ENCODE results near the gene NPTX2.
"Not testable (repeated sequence)": the region's sequence is repeated elsewhere in the genome, so short reads cannot be mapped to it uniquely, and the experiment has no call there.

The NPTX2 gene, protein sequence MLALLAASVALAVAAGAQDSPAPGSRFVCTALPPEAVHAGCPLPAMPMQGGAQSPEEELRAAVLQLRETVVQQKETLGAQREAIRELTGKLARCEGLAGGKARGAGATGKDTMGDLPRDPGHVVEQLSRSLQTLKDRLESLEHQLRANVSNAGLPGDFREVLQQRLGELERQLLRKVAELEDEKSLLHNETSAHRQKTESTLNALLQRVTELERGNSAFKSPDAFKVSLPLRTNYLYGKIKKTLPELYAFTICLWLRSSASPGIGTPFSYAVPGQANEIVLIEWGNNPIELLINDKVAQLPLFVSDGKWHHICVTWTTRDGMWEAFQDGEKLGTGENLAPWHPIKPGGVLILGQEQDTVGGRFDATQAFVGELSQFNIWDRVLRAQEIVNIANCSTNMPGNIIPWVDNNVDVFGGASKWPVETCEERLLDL

GRCh38 chr7:98617051-98617959 lies at the start of gene NPTX2:
TSS of gene NPTX2 (plus strand) at chr7:98617285. CDS start at chr7:98617462, 177 bp downstream.
- peak within 1 kb of the TSS; percentile 45 for H3K4me3 ChIP-seq (ENCODE audit: low read depth, low read length)

- H3K4me3 ChIP-seq (ENCODE audit: low read depth, low read length): no peak overlapping the region
Observed at GRCh38 chr7:98567991-98568390, 49.1 kb upstream of the NPTX2 start.

- no peak overlapping the region for H3K4me3 ChIP-seq (ENCODE audit: low read depth, low read length)
Observed at GRCh38 chr7:98568891-98569290, 48.2 kb upstream of the NPTX2 start.

GRCh38 chr7:98569691-98570337 lies 47.3 kb upstream of the NPTX2 start:
- no peak overlapping the region for H3K4me3 ChIP-seq (ENCODE audit: low read depth, low read length)

DNA sequence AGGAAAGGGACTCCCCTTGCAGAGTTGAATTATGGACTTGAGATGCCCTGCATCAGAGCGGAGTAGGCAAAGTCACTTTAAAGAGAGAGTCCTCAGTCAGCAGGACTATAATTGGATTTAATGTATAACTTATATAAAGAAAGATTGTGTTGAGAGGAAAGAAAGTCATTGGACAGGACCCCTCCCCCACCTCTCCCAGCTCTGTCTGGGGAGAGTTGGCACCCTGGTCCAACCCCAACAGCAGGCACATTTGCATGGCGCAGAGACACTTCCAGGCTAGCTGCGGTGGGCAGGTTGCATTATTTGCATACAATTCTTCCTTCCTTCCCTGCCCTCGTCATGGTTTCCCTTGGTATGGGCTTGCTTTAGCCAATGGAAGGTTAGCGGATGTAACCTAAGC lies 46.1 kb upstream of the NPTX2 start:
- no peak overlapping the region for H3K4me3 ChIP-seq (ENCODE audit: low read depth, low read length)

DNA sequence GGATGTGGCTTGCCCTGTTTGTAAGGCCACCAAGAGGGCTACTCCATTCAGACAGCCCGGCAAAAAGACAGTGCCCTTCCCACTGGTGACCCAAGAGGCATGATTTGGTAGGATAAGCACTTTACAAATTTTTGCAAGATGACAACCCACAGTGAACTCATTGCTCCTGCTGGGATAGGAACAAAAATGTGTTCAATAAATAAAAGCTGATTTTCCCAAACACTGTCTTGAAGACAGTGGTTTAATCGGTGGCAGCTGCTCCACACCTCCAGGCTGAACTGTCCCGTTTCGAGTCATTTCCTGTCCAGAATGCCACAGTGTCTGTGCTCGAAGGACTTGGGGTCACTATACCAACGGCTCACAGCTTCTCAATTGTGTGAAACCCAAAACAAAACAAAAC lies 45.1 kb upstream of the NPTX2 start:
- H3K4me3 ChIP-seq (ENCODE audit: low read depth, low read length): no peak overlapping the region

- H3K4me3 ChIP-seq (ENCODE audit: low read depth, low read length): not testable (repeated sequence)
Observed at GRCh38 chr7:98572716-98573115, 44.4 kb upstream of the NPTX2 start.

DNA sequence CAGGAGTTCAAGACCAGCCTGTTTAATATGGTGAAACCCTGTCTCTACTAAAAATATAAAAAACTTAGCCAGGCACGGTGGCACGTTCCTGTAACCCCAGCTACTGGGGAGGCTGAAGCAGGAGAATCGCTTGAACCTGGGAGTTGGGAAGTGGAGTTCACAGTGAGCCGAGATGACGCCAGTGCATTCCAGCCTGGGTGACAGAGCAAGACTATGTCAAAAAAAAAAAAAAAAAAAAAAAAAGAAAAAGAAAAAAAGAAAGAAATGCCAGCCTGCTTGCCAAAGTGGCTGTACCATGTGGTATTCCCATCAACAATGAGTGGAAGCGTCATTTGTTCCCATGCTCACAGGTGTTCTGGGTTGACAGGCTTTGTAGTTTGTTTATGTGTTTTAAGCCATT lies 43.3 kb upstream of the NPTX2 start:
- H3K4me3 ChIP-seq (ENCODE audit: low read depth, low read length): no peak overlapping the region

- no peak overlapping the region for H3K4me3 ChIP-seq (ENCODE audit: low read depth, low read length)
Observed at GRCh38 chr7:98575878-98576277, 41.2 kb upstream of the NPTX2 start.

DNA sequence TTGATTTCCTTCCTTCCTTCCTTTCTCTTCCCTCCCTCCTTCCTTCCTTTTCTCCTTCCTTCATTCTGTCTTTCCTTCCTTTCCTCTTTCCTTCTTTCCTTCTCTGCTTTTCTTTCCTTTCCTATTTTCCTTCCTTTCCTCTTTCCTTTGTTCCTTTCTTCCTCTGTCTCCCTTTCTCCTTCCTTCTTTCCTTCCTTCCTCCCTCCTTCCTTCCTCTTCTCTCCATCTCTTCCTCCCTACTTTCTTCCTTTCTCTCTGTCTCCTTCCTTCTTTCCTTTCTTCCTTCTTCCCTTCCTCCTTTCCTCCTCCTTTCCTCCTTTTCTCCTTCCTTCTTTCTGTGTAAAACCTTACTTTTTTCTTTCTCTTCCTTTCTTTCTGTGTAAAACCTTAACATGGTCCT lies 32.3 kb upstream of the NPTX2 start:
- H3K4me3 ChIP-seq (ENCODE audit: low read depth, low read length): no peak overlapping the region

DNA sequence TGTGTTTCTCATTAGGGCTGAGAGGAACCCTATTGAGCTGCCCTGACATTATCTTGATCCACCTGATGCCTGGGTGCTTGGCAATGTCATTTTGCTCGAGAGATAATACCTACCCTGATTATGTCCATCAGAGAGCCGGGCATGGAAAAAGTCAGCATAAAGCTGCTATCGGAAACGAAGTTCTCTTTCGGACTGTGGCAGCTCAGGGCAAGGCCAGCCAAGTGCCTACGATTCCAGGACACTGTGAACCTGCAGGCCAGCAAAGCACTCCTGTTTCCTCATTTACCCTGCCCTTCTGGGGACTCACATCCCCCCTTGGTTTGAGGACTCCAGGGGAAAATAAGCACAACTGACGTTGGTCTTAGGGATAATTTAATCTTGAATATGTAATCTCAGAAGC lies 25.2 kb upstream of the NPTX2 start:
- no peak overlapping the region for H3K4me3 ChIP-seq (ENCODE audit: low read depth, low read length)

DNA sequence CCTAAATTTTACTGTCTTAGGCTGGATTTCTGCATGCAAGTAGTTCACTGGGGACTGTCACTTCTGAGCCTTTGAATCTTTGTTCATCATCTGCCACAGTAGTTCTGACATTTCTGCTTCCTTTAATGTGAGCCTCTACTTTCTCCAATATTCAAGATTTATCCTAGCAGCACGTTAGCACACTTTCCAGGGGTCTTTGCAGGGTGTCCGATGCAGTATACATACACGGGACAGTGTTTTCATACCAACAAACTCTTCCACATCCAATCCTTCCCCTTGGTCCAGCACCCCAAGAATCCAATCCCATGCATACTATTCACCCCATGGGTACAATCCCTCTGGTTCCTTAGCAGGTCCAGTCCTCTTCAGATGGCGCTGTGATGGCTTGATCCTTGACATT lies 22.7 kb upstream of the NPTX2 start:
- no peak overlapping the region for H3K4me3 ChIP-seq (ENCODE audit: low read depth, low read length)

- H3K4me3 ChIP-seq (ENCODE audit: low read depth, low read length): no peak overlapping the region
Observed at GRCh38 chr7:98594787-98595186, 22.3 kb upstream of the NPTX2 start.

DNA sequence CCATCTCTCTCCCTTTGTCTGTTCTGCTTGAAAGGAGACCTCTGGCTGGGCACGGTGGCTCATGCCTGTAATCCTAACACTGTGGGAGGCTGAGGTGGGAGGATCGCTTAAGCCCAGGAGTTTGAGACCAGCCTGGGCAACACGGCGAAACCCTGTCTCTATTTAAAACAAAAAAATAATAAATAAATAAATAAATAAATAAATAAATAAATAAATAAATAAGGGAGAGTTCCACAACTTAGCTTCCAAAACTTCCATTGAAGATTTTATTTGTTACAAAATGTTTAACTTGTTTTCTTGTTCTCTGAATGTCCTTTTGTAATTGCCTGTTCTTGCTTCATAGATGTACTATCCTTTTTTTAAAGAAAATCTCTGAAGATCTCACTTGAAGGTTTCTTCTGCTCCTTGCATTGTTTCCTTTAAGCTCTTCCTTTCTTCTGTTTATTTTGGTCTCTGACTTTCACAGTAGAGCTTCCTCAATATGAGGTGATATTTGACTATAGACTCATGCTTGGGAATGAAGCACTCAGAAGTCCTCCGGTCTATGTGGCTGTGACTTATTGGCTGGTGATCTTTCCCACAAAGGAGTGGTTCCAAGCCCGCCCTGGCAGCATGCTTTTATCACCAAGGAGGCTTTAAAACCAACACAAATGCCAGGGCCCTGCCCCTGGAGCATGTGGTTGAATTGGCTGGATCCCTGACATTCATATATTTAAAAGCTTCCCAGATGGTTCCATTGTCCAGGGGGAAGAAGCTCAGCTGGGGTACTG lies 18.1 kb upstream of the NPTX2 start:
- no peak overlapping the region for H3K4me3 ChIP-seq (ENCODE audit: low read depth, low read length)

- H3K4me3 ChIP-seq (ENCODE audit: low read depth, low read length): no peak overlapping the region
Observed at GRCh38 chr7:98599886-98600285, 17.2 kb upstream of the NPTX2 start.

DNA sequence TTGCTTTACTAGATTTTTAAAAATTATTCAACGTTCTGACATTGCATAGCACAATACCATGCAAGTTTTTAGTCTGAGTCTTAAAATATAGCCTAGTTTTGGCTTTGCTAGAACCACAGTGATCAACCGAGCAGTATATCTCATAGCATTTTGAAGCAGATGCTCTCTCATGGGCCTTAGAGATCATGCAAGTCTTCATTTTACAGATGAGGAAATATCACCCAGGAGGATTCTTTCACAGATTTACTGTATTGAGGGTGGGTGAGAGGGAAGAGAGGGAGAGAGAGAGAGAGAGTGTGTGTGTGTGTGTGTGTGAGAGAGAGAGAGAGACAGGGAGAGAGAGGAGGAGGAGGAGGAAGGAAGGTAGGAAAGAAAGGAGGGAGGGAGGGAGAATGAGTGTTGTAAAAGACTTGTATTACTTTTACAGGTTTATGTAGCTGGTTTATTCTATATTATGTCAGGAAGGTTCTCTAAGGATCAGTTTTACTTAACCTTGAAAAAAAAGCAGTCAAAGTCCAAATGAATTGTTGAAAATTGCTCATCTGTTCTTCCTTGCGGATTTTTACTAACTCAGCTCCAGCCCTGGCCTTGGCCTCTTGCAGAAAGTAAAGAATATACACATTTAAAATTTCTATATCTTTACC lies 14.2 kb upstream of the NPTX2 start:
- H3K4me3 ChIP-seq (ENCODE audit: low read depth, low read length): no peak overlapping the region

- H3K4me3 ChIP-seq (ENCODE audit: low read depth, low read length): no peak overlapping the region
Observed at GRCh38 chr7:98603399-98603788, 13.7 kb upstream of the NPTX2 start.

GRCh38 chr7:98613601-98614425 lies 3.3 kb upstream of the NPTX2 start:
- H3K4me3 ChIP-seq (ENCODE audit: low read depth, low read length): no peak overlapping the region

GRCh38 chr7:98616381-98617050 lies 569 bp upstream of the NPTX2 start:
- peak overlapping the region; percentile 20 for H3K4me3 ChIP-seq (ENCODE audit: low read depth, low read length)

All from iPS-11a (cell line).